Measurements from ENCODE around the gene TGM6. TPM values are rescaled to one million over a fixed set of nuclear protein-coding genes. Genes with fewer than 3 reads are reported as not detected.

TGM6 gene
- polyA plus RNA-seq, 3 donors = not detected

GRCh38 chr20:2331901-2332565 lies 48.7 kb upstream of the TGM6 start:
- no peak overlapping the region for H3K27ac Mint-ChIP-seq
- H3K4me1 Mint-ChIP-seq = peaks cover 15% of the 10 kb centered on the region
- H2AFZ ChIP-seq (ENCODE audit: insufficient read depth, low read depth, low read length, poor library complexity, severe bottlenecking) = no peak overlapping the region
- H3K4me2 ChIP-seq (replicated peaks; ENCODE audit: extremely low read depth, low read length, poor library complexity, severe bottlenecking) = no peak overlapping the region
- peak overlapping the region in 1 of 2 donors; percentile 11 for H3K4me3 Mint-ChIP-seq
- peaks cover 20 to 38% (median 21%) of the 10 kb centered on the region in 3 donors for H3K27me3 Mint-ChIP-seq (ENCODE audit: low read depth in 3 of 3)
- no peak overlapping the region for H3K4me3 ChIP-seq (replicated peaks in 1 of 3; ENCODE audit: low read depth in 2 of 3, low read length in 3 of 3)
- H3K27me3 ChIP-seq (ENCODE audit: control insufficient read depth in 2 of 2, insufficient read depth in 2 of 2, low read length in 2 of 2) = peaks cover 0 to 3% of the 10 kb centered on the region in 2 donors
- H3K36me3 Mint-ChIP-seq = no peaks in the 10 kb centered on the region
- H3K9ac ChIP-seq (ENCODE audit: insufficient read depth, low read length, poor library complexity, severe bottlenecking) = no peak overlapping the region
- intact Hi-C loops (cut with micrococcal nuclease) = no loop called here
- H3K4me1 ChIP-seq (ENCODE audit: control insufficient read depth in 1 of 2, insufficient read depth in 2 of 2, low read length in 2 of 2) = peaks cover 6 to 7% of the 10 kb centered on the region in 2 donors
- no peak overlapping the region for H3K27ac ChIP-seq (ENCODE audit: low read depth in 1 of 2, low read length in 2 of 2)
- H4K20me1 ChIP-seq (ENCODE audit: insufficient read depth, low read length) = no peaks in the 10 kb centered on the region
- DNase-seq = no peak
- 96% methylated on average over 16 of the region's 17 CpGs for WGBS (ENCODE audit: insufficient coverage)
- H3K9me3 ChIP-seq (replicated peaks in 1 of 2; ENCODE audit: control insufficient read depth in 1 of 2, insufficient read depth in 1 of 2, low read length in 2 of 2) = no peaks in the 10 kb centered on the region
- no peak for TF ChIP-seq CTCF (IDR thresholded peaks at IDR 0.05)
- no peaks in the 10 kb centered on the region for H3K9me3 Mint-ChIP-seq
- no peaks in the 10 kb centered on the region for H3K79me2 ChIP-seq (ENCODE audit: insufficient read depth, low read length)
- H3K36me3 ChIP-seq (replicated peaks in 1 of 2; ENCODE audit: control insufficient read depth in 1 of 2, insufficient read depth in 2 of 2, low read length in 2 of 2) = no peaks in the 10 kb centered on the region

GRCh38 chr20:2332711-2333110 lies 48.0 kb upstream of the TGM6 start:
- H3K27me3 ChIP-seq (ENCODE audit: control insufficient read depth in 2 of 2, insufficient read depth in 2 of 2, low read length in 2 of 2) = peaks cover 0 to 3% of the 10 kb centered on the region in 2 donors
- H4K20me1 ChIP-seq (ENCODE audit: insufficient read depth, low read length) = no peaks in the 10 kb centered on the region
- intact Hi-C loops (cut with micrococcal nuclease) = no loop called here
- H3K27ac ChIP-seq (ENCODE audit: low read depth in 1 of 2, low read length in 2 of 2) = no peak overlapping the region
- no peak overlapping the region for H2AFZ ChIP-seq (ENCODE audit: insufficient read depth, low read depth, low read length, poor library complexity, severe bottlenecking)
- no peaks in the 10 kb centered on the region for H3K9me3 ChIP-seq (replicated peaks in 1 of 2; ENCODE audit: control insufficient read depth in 1 of 2, insufficient read depth in 1 of 2, low read length in 2 of 2)
- peaks cover 18 to 38% (median 26%) of the 10 kb centered on the region in 3 donors for H3K27me3 Mint-ChIP-seq (ENCODE audit: low read depth in 3 of 3)
- peaks cover 6 to 7% of the 10 kb centered on the region in 2 donors for H3K4me1 ChIP-seq (ENCODE audit: control insufficient read depth in 1 of 2, insufficient read depth in 2 of 2, low read length in 2 of 2)
- H3K4me3 Mint-ChIP-seq = peak overlapping the region in 1 of 2 donors; percentile 51
- H3K27ac Mint-ChIP-seq = no peak overlapping the region
- TF ChIP-seq CTCF (IDR thresholded peaks at IDR 0.05) = no peak
- H3K9ac ChIP-seq (ENCODE audit: insufficient read depth, low read length, poor library complexity, severe bottlenecking) = no peak overlapping the region
- no peak for DNase-seq
- no peak overlapping the region for H3K4me3 ChIP-seq (replicated peaks in 1 of 3; ENCODE audit: low read depth in 2 of 3, low read length in 3 of 3)
- no peaks in the 10 kb centered on the region for H3K36me3 Mint-ChIP-seq
- H3K4me2 ChIP-seq (replicated peaks; ENCODE audit: extremely low read depth, low read length, poor library complexity, severe bottlenecking) = no peak overlapping the region
- no peaks in the 10 kb centered on the region for H3K36me3 ChIP-seq (replicated peaks in 1 of 2; ENCODE audit: control insufficient read depth in 1 of 2, insufficient read depth in 2 of 2, low read length in 2 of 2)
- H3K9me3 Mint-ChIP-seq = no peaks in the 10 kb centered on the region
- H3K79me2 ChIP-seq (ENCODE audit: insufficient read depth, low read length) = no peaks in the 10 kb centered on the region
- WGBS (ENCODE audit: insufficient coverage) = 70% methylated on average over 2 of the region's 4 CpGs
- peaks cover 15% of the 10 kb centered on the region for H3K4me1 Mint-ChIP-seq
